Activated naive CD4-positive, alpha-beta T cell (primary cell): ENCODE data around the gene HECTD4.

Experiments
- DNase-seq, 4 experiments: peaks; one replicate each; lab custom pipeline; 2025; lab: John Stamatoyannopoulos, UW

HECTD4 gene

GRCh38 chr12:112207397-112207924 is 174.8 kb downstream of the HECTD4 start:
- DNase-seq = no peak

GRCh38 chr12:112206944-112207343 is 175.3 kb downstream of the HECTD4 start:
- DNase-seq = no peak

GRCh38 chr12:112199136-112199535 is 183.1 kb downstream of the HECTD4 start:
- DNase-seq = no peak

- DNase-seq = peak in 3 of 4 experiments; percentile 3 to 13 (median 8)
Observed at GRCh38 chr12:112198120-112198733, 184.0 kb downstream of the HECTD4 start.

- no peak for DNase-seq
Observed at GRCh38 chr12:112196196-112196875, 185.9 kb downstream of the HECTD4 start.

- DNase-seq = no peak
Observed at GRCh38 chr12:112194601-112195247, 187.5 kb downstream of the HECTD4 start.

GRCh38 chr12:112192475-112192874 is 189.8 kb downstream of the HECTD4 start:
- no peak for DNase-seq

GRCh38 chr12:112191840-112192321 is 190.3 kb downstream of the HECTD4 start:
- no peak for DNase-seq

- no peak for DNase-seq
Observed at GRCh38 chr12:112191201-112191600, 191.0 kb downstream of the HECTD4 start.

GRCh38 chr12:112190231-112191025 is 191.8 kb downstream of the HECTD4 start:
- DNase-seq = no peak

GRCh38 chr12:112188130-112188830 is 194.0 kb downstream of the HECTD4 start:
- no peak for DNase-seq

GRCh38 chr12:112185093-112185923 is 196.9 kb downstream of the HECTD4 start:
- no peak for DNase-seq

GRCh38 chr12:112184056-112184887 is 198.0 kb downstream of the HECTD4 start:
- no peak for DNase-seq

- DNase-seq = no peak
Observed at GRCh38 chr12:112183141-112184021, 198.8 kb downstream of the HECTD4 start.

- no peak for DNase-seq
Observed at GRCh38 chr12:112182499-112182898, 199.7 kb downstream of the HECTD4 start.

GRCh38 chr12:112180422-112180821 is 201.8 kb downstream of the HECTD4 start:
- no peak for DNase-seq

- no peak for DNase-seq
Observed at GRCh38 chr12:112179916-112180315, 202.3 kb downstream of the HECTD4 start.

- DNase-seq = no peak
Observed at GRCh38 chr12:112179341-112179740, 202.9 kb downstream of the HECTD4 start.

- no peak for DNase-seq
Observed at GRCh38 chr12:112178796-112179195, 203.4 kb downstream of the HECTD4 start.
